ENCODE results near the gene CLIP2.

GRCh38 chr7:74356589-74357315 lies 67.5 kb downstream of the CLIP2 start:
- TF ChIP-seq CTCF (IDR thresholded peaks at IDR 0.05) (no peak), POLR2A (IDR thresholded peaks at IDR 0.05) (no peak)

Data from esophagus squamous epithelium (tissue), 4 donors.